ENCODE measurements around the gene WDR45. TPM values are rescaled to one million over a fixed set of nuclear protein-coding genes. Genes with fewer than 3 reads are reported as not detected.
A peak's percentile ranks its signal among the peaks of the same experiment; 100 is the strongest.

WDR45 gene
- total RNA-seq, 1 experiment from 2014 or later, result 49.3 TPM

DNA sequence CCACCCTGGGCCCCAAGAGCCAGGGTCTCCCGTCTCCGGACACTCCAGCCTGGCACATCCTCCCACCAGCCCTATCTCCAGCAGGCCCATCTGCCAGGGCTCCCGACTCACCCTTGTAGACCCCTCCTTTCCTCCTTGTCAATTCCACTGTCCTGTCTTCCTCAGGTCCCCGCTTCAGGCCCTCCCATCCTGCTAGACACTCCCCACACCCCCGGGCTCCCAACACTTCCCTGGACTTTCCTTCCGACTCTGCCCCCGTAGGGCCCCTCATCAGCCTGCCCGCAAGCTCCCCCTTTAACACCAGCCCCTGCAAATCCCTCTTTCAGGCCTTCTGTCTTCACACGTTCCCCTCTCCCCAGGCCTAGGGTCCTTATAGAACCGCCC lies 7.0 kb downstream of the WDR45 start:
- no peak for TF ChIP-seq SIN3A (IDR thresholded peaks at IDR 0.05; ENCODE audit: borderline replicate concordance, insufficient read depth, low read depth, low read length)
- TF ChIP-seq, protein P1, sequence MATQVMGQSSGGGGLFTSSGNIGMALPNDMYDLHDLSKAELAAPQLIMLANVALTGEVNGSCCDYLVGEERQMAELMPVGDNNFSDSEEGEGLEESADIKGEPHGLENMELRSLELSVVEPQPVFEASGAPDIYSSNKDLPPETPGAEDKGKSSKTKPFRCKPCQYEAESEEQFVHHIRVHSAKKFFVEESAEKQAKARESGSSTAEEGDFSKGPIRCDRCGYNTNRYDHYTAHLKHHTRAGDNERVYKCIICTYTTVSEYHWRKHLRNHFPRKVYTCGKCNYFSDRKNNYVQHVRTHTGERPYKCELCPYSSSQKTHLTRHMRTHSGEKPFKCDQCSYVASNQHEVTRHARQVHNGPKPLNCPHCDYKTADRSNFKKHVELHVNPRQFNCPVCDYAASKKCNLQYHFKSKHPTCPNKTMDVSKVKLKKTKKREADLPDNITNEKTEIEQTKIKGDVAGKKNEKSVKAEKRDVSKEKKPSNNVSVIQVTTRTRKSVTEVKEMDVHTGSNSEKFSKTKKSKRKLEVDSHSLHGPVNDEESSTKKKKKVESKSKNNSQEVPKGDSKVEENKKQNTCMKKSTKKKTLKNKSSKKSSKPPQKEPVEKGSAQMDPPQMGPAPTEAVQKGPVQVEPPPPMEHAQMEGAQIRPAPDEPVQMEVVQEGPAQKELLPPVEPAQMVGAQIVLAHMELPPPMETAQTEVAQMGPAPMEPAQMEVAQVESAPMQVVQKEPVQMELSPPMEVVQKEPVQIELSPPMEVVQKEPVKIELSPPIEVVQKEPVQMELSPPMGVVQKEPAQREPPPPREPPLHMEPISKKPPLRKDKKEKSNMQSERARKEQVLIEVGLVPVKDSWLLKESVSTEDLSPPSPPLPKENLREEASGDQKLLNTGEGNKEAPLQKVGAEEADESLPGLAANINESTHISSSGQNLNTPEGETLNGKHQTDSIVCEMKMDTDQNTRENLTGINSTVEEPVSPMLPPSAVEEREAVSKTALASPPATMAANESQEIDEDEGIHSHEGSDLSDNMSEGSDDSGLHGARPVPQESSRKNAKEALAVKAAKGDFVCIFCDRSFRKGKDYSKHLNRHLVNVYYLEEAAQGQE (IDR thresholded peaks at IDR 0.05; ENCODE audit: insufficient read depth in 1 of 2, low read depth in 2 of 2, low read length in 1 of 2), result no peak
- no peak for TF ChIP-seq TCF7L2 (IDR thresholded peaks at IDR 0.05; ENCODE audit: low read depth, low read length)
- TF ChIP-seq, protein P2, sequence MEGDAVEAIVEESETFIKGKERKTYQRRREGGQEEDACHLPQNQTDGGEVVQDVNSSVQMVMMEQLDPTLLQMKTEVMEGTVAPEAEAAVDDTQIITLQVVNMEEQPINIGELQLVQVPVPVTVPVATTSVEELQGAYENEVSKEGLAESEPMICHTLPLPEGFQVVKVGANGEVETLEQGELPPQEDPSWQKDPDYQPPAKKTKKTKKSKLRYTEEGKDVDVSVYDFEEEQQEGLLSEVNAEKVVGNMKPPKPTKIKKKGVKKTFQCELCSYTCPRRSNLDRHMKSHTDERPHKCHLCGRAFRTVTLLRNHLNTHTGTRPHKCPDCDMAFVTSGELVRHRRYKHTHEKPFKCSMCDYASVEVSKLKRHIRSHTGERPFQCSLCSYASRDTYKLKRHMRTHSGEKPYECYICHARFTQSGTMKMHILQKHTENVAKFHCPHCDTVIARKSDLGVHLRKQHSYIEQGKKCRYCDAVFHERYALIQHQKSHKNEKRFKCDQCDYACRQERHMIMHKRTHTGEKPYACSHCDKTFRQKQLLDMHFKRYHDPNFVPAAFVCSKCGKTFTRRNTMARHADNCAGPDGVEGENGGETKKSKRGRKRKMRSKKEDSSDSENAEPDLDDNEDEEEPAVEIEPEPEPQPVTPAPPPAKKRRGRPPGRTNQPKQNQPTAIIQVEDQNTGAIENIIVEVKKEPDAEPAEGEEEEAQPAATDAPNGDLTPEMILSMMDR (IDR thresholded peaks at IDR 0.05), result no peak
- TF ChIP-seq POLR2AphosphoS5 (IDR thresholded peaks at IDR 0.05; ENCODE audit: low read depth, low read length), result no peak
- no peak for DNase-seq (ENCODE audit: low read depth, low spot score)
- no peak for ATAC-seq
- ChIA-PET CTCF (no interaction called here), POLR2A (interaction anchor here (0.5 kb wide), 1 partner anchor 96 kb away, joined by 6 read pairs; no protein-coding TSS in a partner anchor)
- Histone ChIP-seq H3K27me3 (ENCODE audit: control insufficient read depth, insufficient read depth, low read length) (no peaks in the 10 kb centered on the region), H3K4me1 (ENCODE audit: control insufficient read depth, insufficient read depth, low read length) (no peaks in the 10 kb centered on the region), H3K9me3 (ENCODE audit: control insufficient read depth, insufficient read depth, low read depth, low read length) (no peaks in the 10 kb centered on the region), H3K4me3 (ENCODE audit: low read depth in 2 of 2, low read length in 2 of 2) (peak overlapping the region; percentile 71 to 87), H3K36me3 (ENCODE audit: control insufficient read depth, insufficient read depth, low read length) (no peaks in the 10 kb centered on the region), H3K27ac (ENCODE audit: low read length) (no peak overlapping the region)
- intact Hi-C loops (cut with micrococcal nuclease; ENCODE audit: unreplicated experiment) (no loop called here), in situ Hi-C loops (cut with HindIII; ENCODE audit: low pct_unique_long_range_greater_than_20kb, low sequenced_read_pairs) (no loop called here)
- no TSS peak for BruUV-seq (replicated peaks)

DNA sequence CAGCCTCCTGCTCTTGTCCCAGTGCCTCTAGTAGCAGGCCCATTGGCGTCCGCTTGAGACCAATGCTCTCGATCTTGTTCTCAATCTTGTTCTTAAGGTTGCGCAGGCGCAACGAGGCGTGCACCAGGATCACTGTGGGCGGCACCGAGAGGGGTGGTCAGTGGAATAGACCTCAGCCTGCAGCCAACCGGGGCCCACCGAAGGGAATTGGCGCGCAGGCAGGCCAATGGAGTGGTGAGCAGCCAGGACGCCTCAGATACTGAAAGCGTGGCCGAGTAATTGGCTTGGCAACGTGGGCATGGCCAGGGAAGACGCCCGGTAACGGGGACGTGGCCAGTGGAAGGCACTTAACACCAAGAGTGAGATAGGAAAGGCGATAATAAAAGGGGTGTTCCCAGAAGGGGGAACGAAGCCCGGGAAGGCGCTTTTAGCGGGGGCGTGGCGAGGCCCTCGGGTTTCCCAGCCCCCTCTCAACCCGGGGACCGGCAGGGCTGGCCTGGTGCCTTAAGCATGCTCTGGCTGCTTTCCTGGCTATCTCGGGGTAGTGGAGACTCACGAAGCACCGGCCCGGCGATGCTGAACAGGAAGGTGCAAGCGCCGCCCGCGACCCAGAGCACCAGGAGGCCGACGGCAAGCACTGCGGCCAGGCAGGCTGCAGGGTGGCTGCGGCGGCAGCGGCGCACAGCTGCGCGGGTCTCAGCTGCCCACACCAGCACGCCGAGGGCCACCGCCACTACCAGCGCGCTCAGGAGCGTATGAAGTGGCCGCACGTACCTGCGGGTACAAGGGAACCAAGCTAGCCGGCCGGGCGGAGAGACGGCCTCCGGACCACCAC lies 7.6 kb downstream of the WDR45 start:
- in situ Hi-C loops (cut with HindIII; ENCODE audit: low pct_unique_long_range_greater_than_20kb, low sequenced_read_pairs), result no loop called here
- POLR2A ChIA-PET, result interaction anchor here (0.5 kb wide), 1 partner anchor 97 kb away, joined by 6 read pairs; no protein-coding TSS in a partner anchor
- TF ChIP-seq, protein P2 (IDR thresholded peaks at IDR 0.05), result no peak
- TF ChIP-seq SIN3A (IDR thresholded peaks at IDR 0.05; ENCODE audit: borderline replicate concordance, insufficient read depth, low read depth, low read length), result no peak
- intact Hi-C loops (cut with micrococcal nuclease; ENCODE audit: unreplicated experiment), result no loop called here
- Histone ChIP-seq H3K4me3 (ENCODE audit: low read depth in 2 of 2, low read length in 2 of 2) (peak overlapping the region in 1 of 2 experiments; percentile 87; a peak in 1 of 4 replicates), H3K27me3 (ENCODE audit: control insufficient read depth, insufficient read depth, low read length) (no peaks in the 10 kb centered on the region), H3K9me3 (ENCODE audit: control insufficient read depth, insufficient read depth, low read depth, low read length) (no peaks in the 10 kb centered on the region), H3K36me3 (ENCODE audit: control insufficient read depth, insufficient read depth, low read length) (no peaks in the 10 kb centered on the region), H3K4me1 (ENCODE audit: control insufficient read depth, insufficient read depth, low read length) (no peaks in the 10 kb centered on the region), H3K27ac (ENCODE audit: low read length) (no peak overlapping the region)
- CTCF ChIA-PET, result no interaction called here
- ATAC-seq (no peak), DNase-seq (ENCODE audit: low read depth, low spot score) (no peak)
- BruUV-seq (replicated peaks), result no TSS peak
